ENCODE data around the gene LMO4. TPM values are rescaled to one million over a fixed set of nuclear protein-coding genes. Genes with fewer than 3 reads are reported as not detected.

The LMO4 gene
- total RNA-seq, 1 experiment from 2014 or later = 53.8 TPM

DNA sequence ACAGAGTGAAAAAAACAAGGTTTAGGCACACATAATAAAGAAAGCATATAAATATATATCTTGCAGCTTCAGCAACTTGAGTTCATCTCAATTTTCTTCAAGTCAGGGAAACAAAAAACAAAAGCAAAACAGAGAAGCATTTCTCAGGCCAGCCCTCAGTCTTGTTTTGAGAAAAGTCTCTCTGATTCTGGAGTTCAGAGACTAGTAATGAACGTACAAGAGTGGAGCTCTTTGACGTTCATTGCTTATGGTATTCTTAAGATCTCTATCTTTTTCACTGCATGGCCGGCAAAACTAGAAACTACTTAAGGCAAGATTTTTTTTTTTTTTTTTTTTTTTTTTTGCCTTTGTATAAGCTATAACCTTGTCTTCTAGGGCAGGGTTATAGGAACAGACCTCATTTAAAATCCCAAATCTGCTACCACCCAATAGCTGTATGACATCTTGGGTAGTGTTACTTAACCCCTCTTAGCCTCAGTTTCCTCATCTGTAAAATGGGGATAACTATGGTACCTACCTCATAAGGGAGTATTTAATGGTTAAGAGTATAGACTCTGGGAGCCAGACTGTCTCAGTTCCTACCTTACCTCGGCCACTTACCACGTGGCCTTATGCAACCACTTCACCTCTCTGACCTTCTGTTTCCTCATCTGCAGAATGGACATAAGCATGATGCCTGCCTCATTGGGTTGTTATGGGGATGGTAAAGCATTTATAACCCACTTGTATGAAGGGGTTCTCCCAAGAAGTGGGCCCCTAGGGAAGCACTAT is 33.6 kb downstream of the LMO4 start:
- Mint-ChIP-seq H3K4me3 (ENCODE audit: unreplicated experiment) (no peak overlapping the region), H3K4me1 (ENCODE audit: low read depth, unreplicated experiment) (no peaks in the 10 kb centered on the region), H3K27ac (ENCODE audit: unreplicated experiment) (no peak overlapping the region), H3K9me3 (ENCODE audit: unreplicated experiment) (no peaks in the 10 kb centered on the region), H3K36me3 (ENCODE audit: insufficient read depth, unreplicated experiment) (no peaks in the 10 kb centered on the region), H3K27me3 (ENCODE audit: insufficient read depth, unreplicated experiment) (no peaks in the 10 kb centered on the region)
- Histone ChIP-seq H3K4me1 (no peaks in the 10 kb centered on the region), H3K4me3 (ENCODE audit: low read depth, low read length) (no peak overlapping the region), H3K9me3 (no peaks in the 10 kb centered on the region), H3K36me3 (ENCODE audit: control insufficient read depth, insufficient read depth, low read length) (no peaks in the 10 kb centered on the region), H3K27me3 (replicated peaks; ENCODE audit: control insufficient read depth, insufficient read depth, low read length) (no peaks in the 10 kb centered on the region)
- no TSS peak for BruUV-seq (replicated peaks)
- TF ChIP-seq, protein P1, sequence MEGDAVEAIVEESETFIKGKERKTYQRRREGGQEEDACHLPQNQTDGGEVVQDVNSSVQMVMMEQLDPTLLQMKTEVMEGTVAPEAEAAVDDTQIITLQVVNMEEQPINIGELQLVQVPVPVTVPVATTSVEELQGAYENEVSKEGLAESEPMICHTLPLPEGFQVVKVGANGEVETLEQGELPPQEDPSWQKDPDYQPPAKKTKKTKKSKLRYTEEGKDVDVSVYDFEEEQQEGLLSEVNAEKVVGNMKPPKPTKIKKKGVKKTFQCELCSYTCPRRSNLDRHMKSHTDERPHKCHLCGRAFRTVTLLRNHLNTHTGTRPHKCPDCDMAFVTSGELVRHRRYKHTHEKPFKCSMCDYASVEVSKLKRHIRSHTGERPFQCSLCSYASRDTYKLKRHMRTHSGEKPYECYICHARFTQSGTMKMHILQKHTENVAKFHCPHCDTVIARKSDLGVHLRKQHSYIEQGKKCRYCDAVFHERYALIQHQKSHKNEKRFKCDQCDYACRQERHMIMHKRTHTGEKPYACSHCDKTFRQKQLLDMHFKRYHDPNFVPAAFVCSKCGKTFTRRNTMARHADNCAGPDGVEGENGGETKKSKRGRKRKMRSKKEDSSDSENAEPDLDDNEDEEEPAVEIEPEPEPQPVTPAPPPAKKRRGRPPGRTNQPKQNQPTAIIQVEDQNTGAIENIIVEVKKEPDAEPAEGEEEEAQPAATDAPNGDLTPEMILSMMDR (IDR thresholded peaks at IDR 0.05; ENCODE audit: insufficient read depth in 1 of 2, low read depth in 1 of 2, low read length in 1 of 2, severe bottlenecking in 1 of 2, unreplicated experiment in 1 of 2) = no peak
- intact Hi-C loops (cut with micrococcal nuclease; ENCODE audit: unreplicated experiment) = no loop called here
- DNase-seq = no peak
- ChIA-PET POLR2A (interaction anchor here (0.6 kb wide), 1 partner anchor 875 kb away, joined by 5 read pairs; no protein-coding TSS in a partner anchor), CTCF (no interaction called here)

DNA sequence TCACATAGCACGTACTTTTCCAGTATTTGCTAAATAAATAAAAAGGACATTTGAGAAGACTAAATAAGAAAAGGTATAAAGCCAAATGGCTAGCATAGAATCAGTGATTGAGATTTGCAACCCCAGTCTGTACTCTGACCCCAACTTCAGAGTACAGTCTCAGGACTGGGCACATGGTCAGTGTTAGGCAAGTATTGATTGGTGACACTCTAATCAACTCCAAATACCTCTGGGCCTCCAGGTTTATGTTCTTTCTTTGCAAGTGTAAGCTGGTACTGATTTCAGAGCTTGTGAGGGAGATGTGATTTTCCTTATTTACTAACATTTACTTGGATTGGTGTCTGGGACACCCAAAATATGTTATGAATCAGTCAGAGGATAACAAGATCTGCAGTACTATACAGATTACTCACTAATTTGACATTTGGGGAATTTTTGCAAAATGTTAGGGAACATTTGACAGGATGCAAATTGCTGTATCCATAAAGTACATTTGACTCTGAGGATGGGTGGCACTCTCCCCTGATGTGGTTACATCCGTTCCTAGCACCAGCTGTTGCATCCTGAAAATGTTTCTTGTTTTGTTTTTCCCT is 34.2 kb downstream of the LMO4 start:
- Histone ChIP-seq H3K4me1 (no peaks in the 10 kb centered on the region), H3K9me3 (no peaks in the 10 kb centered on the region), H3K4me3 (ENCODE audit: low read depth, low read length) (no peak overlapping the region), H3K27me3 (replicated peaks; ENCODE audit: control insufficient read depth, insufficient read depth, low read length) (no peaks in the 10 kb centered on the region), H3K36me3 (ENCODE audit: control insufficient read depth, insufficient read depth, low read length) (no peaks in the 10 kb centered on the region)
- CTCF ChIA-PET = interaction anchor here (0.7 kb wide), 1 partner anchor 28 kb away, joined by 3 read pairs; no protein-coding TSS in a partner anchor
- intact Hi-C loops (cut with micrococcal nuclease; ENCODE audit: unreplicated experiment) = no loop called here
- DNase-seq = no peak
- BruUV-seq (replicated peaks) = no TSS peak
- TF ChIP-seq, protein P1 (IDR thresholded peaks at IDR 0.05; ENCODE audit: insufficient read depth in 1 of 2, low read depth in 1 of 2, low read length in 1 of 2, severe bottlenecking in 1 of 2, unreplicated experiment in 1 of 2) = no peak
- POLR2A ChIA-PET = no interaction called here
- no peaks in the 10 kb centered on the region for H3K4me1 Mint-ChIP-seq (ENCODE audit: low read depth, unreplicated experiment)
- no peaks in the 10 kb centered on the region for H3K9me3 Mint-ChIP-seq (ENCODE audit: unreplicated experiment)
- no peak overlapping the region for H3K4me3 Mint-ChIP-seq (ENCODE audit: unreplicated experiment)
- no peaks in the 10 kb centered on the region for H3K36me3 Mint-ChIP-seq (ENCODE audit: insufficient read depth, unreplicated experiment)
- H3K27ac Mint-ChIP-seq (ENCODE audit: unreplicated experiment) = no peak overlapping the region
- H3K27me3 Mint-ChIP-seq (ENCODE audit: insufficient read depth, unreplicated experiment) = no peaks in the 10 kb centered on the region

DNA sequence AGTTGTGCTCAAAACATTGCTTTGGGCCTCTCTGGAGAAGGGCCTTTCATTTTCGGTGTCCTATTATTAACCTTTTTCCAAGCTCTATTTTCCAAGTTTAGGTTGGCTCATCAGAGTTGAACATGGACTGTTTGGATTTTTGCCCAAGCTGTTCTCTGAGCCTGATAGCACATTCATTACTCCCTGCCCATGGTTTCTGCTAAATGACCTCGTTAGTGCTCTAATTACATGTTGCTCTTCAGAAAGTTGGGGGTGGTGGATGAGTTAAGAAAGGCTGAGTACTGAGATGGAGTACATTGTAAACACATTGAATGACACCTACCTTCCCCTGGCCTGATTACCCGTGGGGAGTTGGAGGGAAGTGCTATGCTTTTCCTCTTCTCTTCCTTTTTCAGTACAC is 38.9 kb downstream of the LMO4 start:
- no peak overlapping the region for H3K4me3 Mint-ChIP-seq (ENCODE audit: unreplicated experiment)
- no peaks in the 10 kb centered on the region for H3K4me1 Mint-ChIP-seq (ENCODE audit: low read depth, unreplicated experiment)
- intact Hi-C loops (cut with micrococcal nuclease; ENCODE audit: unreplicated experiment) = no loop called here
- no peaks in the 10 kb centered on the region for H3K9me3 ChIP-seq
- no peak overlapping the region for H3K4me3 ChIP-seq (ENCODE audit: low read depth, low read length)
- no peaks in the 10 kb centered on the region for H3K9me3 Mint-ChIP-seq (ENCODE audit: unreplicated experiment)
- no peak for DNase-seq
- H3K4me1 ChIP-seq = no peaks in the 10 kb centered on the region
- H3K27ac Mint-ChIP-seq (ENCODE audit: unreplicated experiment) = no peak overlapping the region
- TF ChIP-seq, protein P1 (IDR thresholded peaks at IDR 0.05; ENCODE audit: insufficient read depth in 1 of 2, low read depth in 1 of 2, low read length in 1 of 2, severe bottlenecking in 1 of 2, unreplicated experiment in 1 of 2) = no peak
- no peaks in the 10 kb centered on the region for H3K27me3 ChIP-seq (replicated peaks; ENCODE audit: control insufficient read depth, insufficient read depth, low read length)
- ChIA-PET POLR2A (no interaction called here), CTCF (no interaction called here)
- no peaks in the 10 kb centered on the region for H3K27me3 Mint-ChIP-seq (ENCODE audit: insufficient read depth, unreplicated experiment)
- no peaks in the 10 kb centered on the region for H3K36me3 Mint-ChIP-seq (ENCODE audit: insufficient read depth, unreplicated experiment)
- BruUV-seq (replicated peaks) = no TSS peak
- H3K36me3 ChIP-seq (ENCODE audit: control insufficient read depth, insufficient read depth, low read length) = no peaks in the 10 kb centered on the region
